HG03025 (cell line): Measurements from ENCODE around the gene STX4.

Experiments
- ATAC-seq: cut with Tn5 transposase; IDR thresholded peaks from one replicate; pipeline ENCODE4 v1.9.1; 2021; ENCODE audit warnings: mild to moderate bottlenecking, moderate library complexity; ENCODE audit not compliant: unreplicated experiment, low FRiP score

STX4 gene

GRCh38 chr16:31032736-31033708 is at the start of gene STX4:
Gene STX4 (plus strand): TSS chr16:31033558. CDS start chr16:31033806, 248 bp downstream.
- peak; percentile 70 for ATAC-seq

- ATAC-seq, result no peak
Observed at GRCh38 chr16:30983898-30984610, 49.3 kb upstream of the STX4 start.

- ATAC-seq, result no peak
Observed at GRCh38 chr16:30984669-30985400, 48.5 kb upstream of the STX4 start, which contains the start of gene HSD3B7. Gene HSD3B7 (plus strand): TSS chr16:30985207. CDS start chr16:30985659, 452 bp downstream.

- ATAC-seq, result no peak
Observed at GRCh38 chr16:30985401-30986128, 47.8 kb upstream of the STX4 start.

- ATAC-seq, result no peak
Observed at GRCh38 chr16:30986129-30986991, 47.0 kb upstream of the STX4 start.

- ATAC-seq, result no peak
Observed at GRCh38 chr16:30987581-30988190, 45.7 kb upstream of the STX4 start.

- ATAC-seq, result no peak
Observed at GRCh38 chr16:30989469-30990047, 43.8 kb upstream of the STX4 start.

GRCh38 chr16:30990105-30990504 is 43.3 kb upstream of the STX4 start:
- ATAC-seq, result no peak

- no peak for ATAC-seq
Observed at GRCh38 chr16:30991052-30991451, 42.3 kb upstream of the STX4 start.

GRCh38 chr16:30992276-30992780 is 41.0 kb upstream of the STX4 start:
- no peak for ATAC-seq

GRCh38 chr16:30992931-30993816 is 40.2 kb upstream of the STX4 start:
- no peak for ATAC-seq

GRCh38 chr16:30995927-30996323 is 37.4 kb upstream of the STX4 start:
- ATAC-seq, result no peak

GRCh38 chr16:30996324-30996984 is 36.9 kb upstream of the STX4 start:
- ATAC-seq, result no peak

- peak; percentile 46 for ATAC-seq
Observed at GRCh38 chr16:30996985-30997724, 36.2 kb upstream of the STX4 start.

- no peak for ATAC-seq
Observed at GRCh38 chr16:30997725-30998711, 35.3 kb upstream of the STX4 start.
